ENCODE data around the gene TRPM3.
"Not testable (repeated sequence)": the region's sequence is repeated elsewhere in the genome, so short reads cannot be mapped to it uniquely, and the experiment has no call there.

Gene TRPM3

GRCh38 chr9:70673844-70674243 is 447.6 kb downstream of the TRPM3 start:
- no peak for DNase-seq (ENCODE audit: low read depth in 2 of 3, low spot score in 1 of 3)

GRCh38 chr9:70672161-70672649 is 449.2 kb downstream of the TRPM3 start:
- no peak for DNase-seq (ENCODE audit: low read depth in 2 of 3, low spot score in 1 of 3)

GRCh38 chr9:70668751-70669150 is 452.7 kb downstream of the TRPM3 start:
- DNase-seq (ENCODE audit: low read depth in 2 of 3, low spot score in 1 of 3), result no peak

GRCh38 chr9:70658765-70659164 is 462.7 kb downstream of the TRPM3 start:
- no peak for DNase-seq (ENCODE audit: low read depth in 2 of 3, low spot score in 1 of 3)

GRCh38 chr9:70656281-70656680 is 465.1 kb downstream of the TRPM3 start:
- no peak for DNase-seq (ENCODE audit: low read depth in 2 of 3, low spot score in 1 of 3)

GRCh38 chr9:70654144-70654543 is 467.3 kb downstream of the TRPM3 start:
- no peak for DNase-seq (ENCODE audit: low read depth in 2 of 3, low spot score in 1 of 3)

GRCh38 chr9:70644627-70645026 is 476.8 kb downstream of the TRPM3 start:
- DNase-seq (ENCODE audit: low read depth in 2 of 3, low spot score in 1 of 3), result not testable (repeated sequence)

- DNase-seq (ENCODE audit: low read depth in 2 of 3, low spot score in 1 of 3), result no peak
These were observed 479.1 kb downstream of the TRPM3 start for GRCh38 chr9:70642341-70642740.

- DNase-seq (ENCODE audit: low read depth in 2 of 3, low spot score in 1 of 3), result no peak
These were observed 479.8 kb downstream of the TRPM3 start for GRCh38 chr9:70641631-70642030.

GRCh38 chr9:70641031-70641430 is 480.4 kb downstream of the TRPM3 start:
- DNase-seq (ENCODE audit: low read depth in 2 of 3, low spot score in 1 of 3), result no peak

- DNase-seq (ENCODE audit: low read depth in 2 of 3, low spot score in 1 of 3), result no peak
These were observed 481.3 kb downstream of the TRPM3 start for GRCh38 chr9:70639853-70640814.

GRCh38 chr9:70635790-70636189 is 485.6 kb downstream of the TRPM3 start:
- no peak for DNase-seq (ENCODE audit: low read depth in 2 of 3, low spot score in 1 of 3)

GRCh38 chr9:70634696-70635095 is 486.7 kb downstream of the TRPM3 start:
- no peak for DNase-seq (ENCODE audit: low read depth in 2 of 3, low spot score in 1 of 3)

GRCh38 chr9:70630971-70631370 is 490.4 kb downstream of the TRPM3 start:
- DNase-seq (ENCODE audit: low read depth in 2 of 3, low spot score in 1 of 3), result no peak

GRCh38 chr9:70629080-70629685 is 492.2 kb downstream of the TRPM3 start:
- not testable (repeated sequence) for DNase-seq (ENCODE audit: low read depth in 2 of 3, low spot score in 1 of 3)

GRCh38 chr9:70625078-70625477 is 496.3 kb downstream of the TRPM3 start:
- no peak for DNase-seq (ENCODE audit: low read depth in 2 of 3, low spot score in 1 of 3)

GRCh38 chr9:70618784-70619183 is 502.6 kb downstream of the TRPM3 start:
- no peak for DNase-seq (ENCODE audit: low read depth in 2 of 3, low spot score in 1 of 3)

- DNase-seq (ENCODE audit: low read depth in 2 of 3, low spot score in 1 of 3), result no peak
These were observed 504.2 kb downstream of the TRPM3 start for GRCh38 chr9:70617033-70617828.

- no peak for DNase-seq (ENCODE audit: low read depth in 2 of 3, low spot score in 1 of 3)
These were observed 505.0 kb downstream of the TRPM3 start for GRCh38 chr9:70616228-70616990.

- DNase-seq (ENCODE audit: low read depth in 2 of 3, low spot score in 1 of 3), result no peak
These were observed 505.8 kb downstream of the TRPM3 start for GRCh38 chr9:70615464-70616138.
